Measurements from ENCODE around the gene CSNK1G2.

DNA sequence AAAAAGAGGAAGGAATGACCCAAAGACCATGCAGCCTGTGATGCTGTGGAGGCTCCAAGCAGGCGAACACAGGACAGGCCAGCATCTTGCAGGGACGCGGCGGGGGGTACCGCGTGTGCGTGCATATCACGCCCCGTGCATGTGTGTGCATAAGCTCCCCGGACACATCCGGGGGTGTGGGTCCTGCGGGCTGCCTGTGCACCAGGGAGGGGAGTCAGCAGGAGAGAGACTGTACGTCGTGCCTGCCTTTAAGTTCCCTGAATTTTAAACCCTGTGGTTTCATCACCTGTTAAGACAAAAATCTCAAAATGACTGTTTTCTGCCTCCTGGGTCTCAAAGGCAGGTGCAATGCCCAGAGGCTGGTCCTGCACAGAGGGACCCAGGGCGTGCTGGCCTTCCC lies 19.1 kb upstream of the CSNK1G2 start:
- no peak for TF ChIP-seq SRSF9 (IDR thresholded peaks at IDR 0.05; ENCODE audit: borderline replicate concordance, insufficient read depth, low read depth, low read length, poor library complexity, severe bottlenecking)
- no peak for TF ChIP-seq ZNF121 (CRISPR knock-in tag; IDR thresholded peaks at IDR 0.05)
